T-helper 1 cell treated with Interleukin-12 subunit alpha and Interleukin-12 subunit beta and Interleukin-4 antibody, amounts not matched to agents 30 ng/mL and 1 ng/mL, for 36 hours (primary cell): Measurements from ENCODE around the gene ROBO1. TPM values are rescaled to one million over a fixed set of nuclear protein-coding genes. Genes with fewer than 3 reads are reported as not detected.

ENCODE experiments used
- intact Hi-C: fragments of 100-400 bp; cut with micrococcal nuclease; formaldehyde crosslinking; loops from one replicate; pipeline ENCODE4 v1.15.1; 2024
- total RNA-seq: library from RNA; stranded (reverse); gene quantifications from 2 replicates; pipeline ENCODE4 v1.2.3, GENCODE V29; 2022

ROBO1 gene
- total RNA-seq, 1 donor from 2014 or later = 0.93 TPM

DNA sequence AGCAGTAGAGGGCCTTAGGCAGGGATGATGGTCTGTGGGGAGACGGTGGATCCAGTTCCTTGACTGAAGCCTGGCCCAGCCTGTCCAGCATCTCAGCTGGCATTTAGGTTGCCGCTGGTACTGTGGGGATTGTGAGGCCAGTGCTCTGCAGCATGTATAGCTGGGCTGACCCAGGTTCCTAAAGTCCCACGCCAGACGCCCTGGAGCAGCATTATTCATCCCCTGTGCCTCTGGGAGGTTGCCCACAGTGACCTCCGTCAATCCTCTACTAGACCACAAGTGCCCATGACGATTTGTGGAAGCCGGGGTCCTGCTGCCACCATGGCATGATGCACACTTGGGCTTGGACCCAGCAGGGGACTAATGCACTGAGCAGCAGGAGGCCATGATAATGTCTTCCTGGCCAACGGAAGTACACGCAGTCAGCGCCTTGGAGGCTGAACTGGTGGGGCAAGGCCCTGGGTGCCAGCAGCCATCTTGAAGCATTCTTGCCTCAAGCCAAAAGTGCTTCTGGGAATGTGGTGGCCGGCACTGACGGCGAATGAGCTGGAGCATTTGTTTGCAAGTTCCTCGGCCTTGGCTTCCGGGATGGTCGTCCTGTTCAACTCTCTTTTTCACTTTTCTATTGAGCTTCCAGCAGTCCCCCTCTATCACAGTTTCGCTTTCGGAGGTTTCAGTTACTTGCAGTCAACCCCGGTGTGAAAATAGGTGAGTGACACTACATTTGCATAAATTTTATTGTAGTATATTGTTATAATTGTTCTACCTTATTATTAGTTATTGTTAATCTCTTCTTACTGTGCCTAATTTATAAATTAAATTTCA, 949.4 kb downstream of the ROBO1 start:
- intact Hi-C loops = no loop called here

DNA sequence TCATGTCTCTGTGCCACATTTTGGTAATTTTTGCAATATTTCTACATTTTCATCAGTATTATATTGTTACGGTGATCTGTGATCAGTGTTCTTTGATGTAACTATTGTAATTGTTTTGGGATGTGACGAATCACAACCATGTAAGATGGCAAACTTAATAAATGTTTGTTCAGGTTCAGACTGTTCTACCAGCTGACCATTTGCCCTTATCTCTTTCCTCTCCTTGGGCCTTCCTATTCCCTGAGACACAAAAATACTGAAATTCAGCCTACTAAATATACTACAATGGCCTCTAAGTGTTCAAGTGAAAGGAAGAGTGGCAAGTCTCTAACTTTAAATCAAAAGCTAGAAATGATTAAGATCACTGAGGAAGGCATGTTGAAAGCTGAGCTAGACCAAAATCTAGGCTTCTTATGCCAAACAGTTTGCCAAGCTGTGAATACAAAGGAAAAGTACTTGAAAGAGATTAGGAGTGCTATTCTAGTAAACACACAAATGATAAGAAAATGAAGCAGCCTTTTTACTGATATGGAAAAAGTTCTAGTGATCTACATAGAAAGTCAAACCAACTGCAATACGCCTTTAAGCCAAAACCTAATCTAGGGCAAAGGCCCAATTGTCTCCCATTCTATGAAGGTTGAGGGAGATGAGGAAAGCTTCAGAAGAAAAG, 952.8 kb downstream of the ROBO1 start:
- intact Hi-C loops = no loop called here

DNA sequence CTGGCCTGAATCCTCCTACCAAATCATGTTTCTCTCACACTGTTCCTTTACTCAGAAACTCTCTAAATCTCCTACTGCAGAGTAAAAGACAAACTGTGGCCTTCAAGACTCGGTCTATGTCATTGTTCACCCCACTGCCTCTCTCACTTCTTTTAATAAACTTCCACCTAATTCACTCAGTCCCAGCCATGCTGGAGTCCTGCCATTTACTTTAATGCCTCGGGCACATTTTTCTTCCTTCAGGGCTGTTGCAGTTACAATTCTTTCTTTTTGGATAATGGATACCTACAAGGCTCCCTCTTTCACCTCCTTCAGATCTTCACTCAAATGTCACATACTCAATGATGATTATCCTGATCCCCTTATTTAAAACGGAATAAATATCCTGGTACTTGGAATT, 955.6 kb downstream of the ROBO1 start:
- intact Hi-C loops = no loop called here

DNA sequence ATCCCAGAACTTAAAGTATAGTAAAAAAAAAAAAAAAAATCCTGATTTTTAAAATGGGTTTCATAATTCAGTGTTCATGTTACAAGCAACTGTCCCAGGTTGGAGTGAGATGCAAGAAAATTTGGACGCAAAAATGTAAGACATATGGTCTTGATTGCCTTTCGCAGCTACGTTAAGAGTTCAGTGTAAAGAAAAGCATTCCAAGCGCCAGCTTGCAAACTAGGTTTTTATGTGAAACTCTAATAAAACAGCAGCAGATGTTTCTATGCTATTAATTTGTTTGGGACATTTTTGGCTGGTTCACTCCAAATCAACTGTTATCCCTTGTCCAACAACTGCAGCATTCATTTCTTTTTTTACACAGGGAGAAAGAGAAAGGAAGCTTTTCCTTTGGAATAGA, 957.8 kb downstream of the ROBO1 start:
- intact Hi-C loops = no loop called here

DNA sequence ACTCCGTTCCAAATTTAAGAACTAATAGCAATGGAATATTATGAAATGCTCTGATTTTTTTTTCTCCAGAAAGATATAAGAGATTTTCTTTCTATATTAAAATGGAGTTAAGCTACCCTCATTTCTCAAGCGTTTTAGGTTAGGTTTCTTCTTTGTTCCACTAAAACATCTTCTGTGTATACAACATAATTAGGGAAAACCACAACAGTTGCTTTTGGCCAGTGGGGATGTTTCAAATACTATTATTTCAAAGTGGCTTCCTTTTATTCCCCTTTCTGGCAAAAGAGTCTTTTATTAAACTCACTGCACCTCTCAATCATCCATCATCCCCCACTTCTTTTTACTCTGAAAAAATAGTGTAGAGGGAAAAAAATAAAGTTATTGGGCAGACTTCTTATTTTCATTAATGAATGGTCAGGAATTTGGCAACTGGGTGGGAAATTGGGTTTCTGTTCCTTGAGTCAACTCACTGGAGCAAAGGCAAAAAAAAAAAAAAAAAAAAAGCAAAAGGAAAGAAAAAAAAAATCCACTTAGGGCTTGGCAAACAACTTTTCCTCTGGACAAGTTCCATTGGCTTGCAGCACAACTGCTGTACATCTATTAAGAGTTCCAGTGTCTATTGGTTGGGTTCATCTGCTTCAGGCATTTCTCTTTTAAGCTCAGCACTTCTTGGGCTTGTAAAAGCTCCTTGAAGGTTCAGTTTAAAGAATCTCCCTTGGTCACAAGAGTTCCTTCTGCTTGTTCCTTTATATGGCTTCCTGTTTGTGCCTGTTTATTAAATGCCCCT, 963.4 kb downstream of the ROBO1 start:
- intact Hi-C loops = no loop called here

DNA sequence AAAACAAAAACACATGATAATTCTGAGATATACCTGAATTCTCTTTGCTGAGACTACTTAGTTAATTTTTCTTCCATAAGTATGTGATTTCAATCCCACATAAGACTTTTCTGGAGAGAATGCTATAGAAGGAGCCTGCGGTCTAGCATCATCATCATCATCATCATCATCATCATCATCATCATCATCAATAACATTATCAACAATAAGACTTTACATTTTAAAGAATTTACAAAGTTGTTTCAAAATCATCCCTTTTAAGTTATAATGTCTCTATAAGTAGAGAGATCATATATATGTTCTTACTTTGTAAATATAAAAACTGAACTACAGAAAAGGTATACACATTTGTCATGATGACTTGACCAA, 965.3 kb downstream of the ROBO1 start:
- intact Hi-C loops = no loop called here

DNA sequence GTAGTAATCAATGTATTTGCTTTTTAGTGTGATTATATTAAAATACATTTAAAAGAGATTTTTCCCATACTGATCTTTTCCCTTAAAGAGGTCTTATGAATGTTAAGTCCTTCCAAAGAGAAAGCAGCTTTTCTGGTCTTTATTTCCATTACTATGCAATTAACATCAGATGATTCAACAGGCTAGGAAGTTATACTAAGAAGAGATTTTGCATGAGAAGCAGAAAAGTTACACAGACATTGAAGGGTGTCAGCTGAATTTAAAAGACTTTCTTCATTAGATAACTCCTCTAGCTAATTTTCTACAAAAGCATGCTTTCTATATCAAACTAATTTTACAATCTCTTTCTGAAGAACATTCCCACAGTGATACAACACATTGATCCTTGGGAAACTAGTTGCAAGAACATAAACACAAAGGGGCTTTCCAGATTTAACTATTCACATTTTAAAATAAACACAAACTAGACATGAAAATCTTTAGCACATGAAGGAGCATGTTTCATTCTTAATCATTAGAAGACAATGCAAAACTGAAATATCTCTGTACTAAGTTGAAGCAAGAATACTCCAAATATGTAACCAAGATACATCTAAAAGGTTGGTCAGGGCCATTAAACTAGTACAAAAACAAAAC, 965.8 kb downstream of the ROBO1 start:
- intact Hi-C loops = no loop called here

DNA sequence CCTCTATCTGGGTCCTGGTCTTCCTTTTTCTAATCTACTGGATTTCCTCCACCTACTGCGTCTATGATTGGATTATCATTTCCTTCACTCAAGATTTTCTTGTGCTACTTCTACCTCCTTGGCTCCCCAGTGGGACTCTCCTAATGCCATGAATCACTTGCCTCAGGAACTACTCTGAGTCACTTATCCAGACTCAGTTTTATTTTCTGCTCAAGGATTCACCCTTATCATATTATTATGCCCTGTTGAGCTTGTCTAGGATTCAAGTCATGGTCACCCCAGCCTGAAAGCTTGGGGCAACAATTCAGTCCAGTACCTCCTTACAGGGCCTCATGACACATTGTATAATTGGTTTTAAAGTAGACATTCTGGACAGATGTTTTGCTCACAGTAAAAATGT, 968.1 kb downstream of the ROBO1 start:
- intact Hi-C loops = no loop called here

DNA sequence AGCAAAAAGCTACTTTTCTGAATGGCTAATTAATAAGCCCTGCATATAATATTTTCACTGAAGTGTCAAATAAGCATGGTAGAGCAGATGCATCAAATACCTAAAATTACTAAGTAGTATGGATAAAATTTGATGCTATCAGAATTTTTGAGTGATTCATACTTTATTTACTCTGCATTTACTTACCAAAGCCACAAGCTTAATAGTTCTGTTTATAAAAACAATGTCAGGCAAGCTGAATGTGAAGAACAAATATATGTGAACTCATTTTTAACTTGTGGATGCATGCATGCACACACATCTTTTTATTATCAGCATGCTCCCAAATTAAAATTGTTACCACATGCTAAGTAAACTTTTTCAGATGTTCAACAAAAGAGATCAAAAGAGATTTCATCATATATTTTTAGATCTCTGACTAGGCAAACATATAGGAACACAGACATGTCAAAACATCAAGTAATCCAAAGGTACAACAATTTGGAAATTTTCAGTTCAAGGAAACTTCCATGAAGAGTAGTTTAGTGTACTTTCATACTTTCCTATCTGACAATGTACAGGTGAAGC, 969.4 kb downstream of the ROBO1 start:
- intact Hi-C loops = no loop called here

DNA sequence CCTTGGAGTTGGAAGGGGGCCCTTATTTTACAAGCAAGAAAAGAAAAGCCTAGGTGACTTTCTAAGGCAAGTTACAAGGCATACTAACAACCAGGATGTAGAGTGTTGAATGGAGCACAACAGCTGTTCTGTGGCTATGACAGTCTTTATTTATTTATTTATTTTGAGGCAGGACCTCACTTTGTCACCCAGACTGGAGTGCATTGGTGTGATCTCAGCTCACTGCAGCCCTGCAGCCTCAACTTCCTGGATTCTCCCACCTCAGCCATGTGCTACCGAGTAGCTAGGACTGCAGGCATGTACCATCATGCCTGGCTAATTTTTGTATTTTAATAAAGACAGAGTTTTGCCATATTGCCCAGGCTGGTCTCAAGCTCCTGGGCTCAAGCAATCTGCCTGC, 973.4 kb downstream of the ROBO1 start:
- intact Hi-C loops = no loop called here

DNA sequence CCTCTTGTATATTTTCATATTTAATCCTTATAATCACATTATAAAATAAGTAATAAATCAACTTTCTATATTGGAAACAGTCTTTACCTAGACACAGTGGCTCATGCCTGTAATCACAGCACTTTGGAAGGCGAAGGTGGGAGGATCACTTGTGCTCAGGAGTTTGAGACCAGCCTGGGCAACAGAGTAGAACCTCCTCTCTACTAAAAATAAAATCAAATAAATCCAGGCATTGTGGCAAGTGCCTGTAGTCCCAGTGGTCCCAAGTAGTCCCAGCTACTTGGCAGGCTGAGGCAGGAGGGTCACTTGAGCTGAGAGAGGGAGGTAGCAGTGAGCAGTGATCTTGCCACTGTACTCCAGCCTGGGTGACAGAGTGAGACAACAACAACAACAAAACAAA, 975.1 kb downstream of the ROBO1 start:
- intact Hi-C loops = no loop called here

DNA sequence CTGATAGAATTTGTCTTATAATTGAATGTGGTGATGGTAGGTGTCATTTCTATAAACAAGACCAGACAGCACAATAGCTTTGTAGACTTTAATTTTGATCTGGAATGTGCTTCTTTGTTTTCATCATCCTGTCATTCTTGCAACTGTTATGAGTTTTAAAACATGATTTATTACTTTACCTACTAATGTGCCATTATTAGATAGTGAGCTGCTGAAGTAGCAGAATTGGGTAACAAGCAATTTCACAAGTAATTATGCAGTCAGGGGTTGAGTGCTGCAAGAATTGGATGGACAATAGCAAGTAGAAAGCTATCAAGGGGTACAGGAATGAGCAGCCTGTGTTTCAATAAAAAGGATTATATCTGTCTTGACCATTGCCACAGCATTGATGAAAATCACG, 975.6 kb downstream of the ROBO1 start:
- intact Hi-C loops = no loop called here

DNA sequence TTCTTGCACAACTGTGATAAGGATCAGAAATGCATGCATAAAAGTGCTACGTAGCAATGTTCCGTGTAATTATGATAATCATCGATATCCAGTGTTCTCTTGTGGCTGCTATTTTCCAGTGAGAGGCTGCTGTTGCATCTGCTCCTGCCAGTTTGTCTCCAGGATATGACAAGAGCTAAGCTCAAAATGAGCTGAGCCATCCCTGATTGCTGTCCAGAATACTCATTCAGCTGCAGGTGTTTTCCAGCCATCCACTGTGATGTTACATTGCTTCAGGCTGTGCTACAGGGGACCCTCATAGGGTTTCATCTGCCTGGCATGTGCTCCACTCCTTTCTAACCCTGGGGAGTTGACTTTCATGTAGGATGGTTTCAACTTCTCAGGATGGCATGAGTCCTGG, 976.0 kb downstream of the ROBO1 start:
- intact Hi-C loops = no loop called here

DNA sequence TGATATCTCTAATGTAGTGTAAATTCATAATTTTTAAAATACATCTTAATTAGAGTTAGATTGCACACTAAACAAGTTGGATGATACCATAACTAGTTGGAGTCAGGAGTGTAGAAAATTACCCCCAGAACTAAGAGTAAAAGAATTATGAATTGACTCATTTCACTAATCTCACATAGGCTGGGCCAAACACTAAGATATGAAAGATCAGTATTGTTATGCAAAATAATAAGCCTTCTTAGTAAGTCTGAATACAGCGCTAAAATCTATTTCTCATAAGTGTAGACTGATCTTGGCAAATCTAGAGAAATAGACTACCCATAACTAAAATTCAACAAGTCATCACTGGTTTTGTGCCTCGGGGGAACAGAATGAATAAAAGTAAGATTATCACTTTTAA, 979.0 kb downstream of the ROBO1 start:
- intact Hi-C loops = no loop called here

DNA sequence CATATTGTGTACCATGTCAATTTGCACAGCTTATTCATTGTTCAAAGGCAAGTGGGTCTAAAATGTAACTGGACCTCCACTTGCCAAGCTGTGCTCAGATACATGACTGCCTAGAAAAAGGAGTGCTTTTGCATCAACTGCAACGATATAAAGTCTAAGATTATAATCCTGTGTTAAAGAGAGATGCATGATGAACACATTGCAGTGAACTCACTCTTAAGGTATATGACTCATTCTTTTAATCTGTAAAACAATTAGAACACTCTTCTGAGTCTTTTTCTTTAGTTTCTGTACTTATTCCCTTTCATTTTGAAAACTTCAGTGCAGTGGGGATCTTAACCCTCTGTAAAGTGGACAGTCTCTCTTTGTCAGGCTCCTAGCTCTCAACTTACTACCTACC, 982.8 kb downstream of the ROBO1 start:
- intact Hi-C loops = no loop called here

DNA sequence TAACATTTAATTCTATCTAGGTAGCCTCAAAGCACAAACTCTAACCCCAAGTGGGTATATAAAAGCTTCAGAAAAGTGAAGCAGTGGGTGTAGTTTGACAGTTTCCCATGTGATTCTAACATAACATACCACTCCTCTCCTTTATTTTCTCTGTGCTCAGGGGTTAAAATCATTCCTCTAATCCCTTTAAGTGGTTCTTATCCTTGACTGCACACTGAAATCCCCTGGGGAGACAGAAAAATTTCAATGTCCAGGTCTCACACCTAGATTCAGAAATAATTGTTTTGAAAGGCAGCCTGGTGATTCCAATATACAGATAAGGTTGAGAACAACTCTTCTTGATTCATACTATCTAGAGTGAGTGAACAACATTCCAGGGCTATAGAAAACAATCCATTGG, 986.4 kb downstream of the ROBO1 start:
- intact Hi-C loops = no loop called here

DNA sequence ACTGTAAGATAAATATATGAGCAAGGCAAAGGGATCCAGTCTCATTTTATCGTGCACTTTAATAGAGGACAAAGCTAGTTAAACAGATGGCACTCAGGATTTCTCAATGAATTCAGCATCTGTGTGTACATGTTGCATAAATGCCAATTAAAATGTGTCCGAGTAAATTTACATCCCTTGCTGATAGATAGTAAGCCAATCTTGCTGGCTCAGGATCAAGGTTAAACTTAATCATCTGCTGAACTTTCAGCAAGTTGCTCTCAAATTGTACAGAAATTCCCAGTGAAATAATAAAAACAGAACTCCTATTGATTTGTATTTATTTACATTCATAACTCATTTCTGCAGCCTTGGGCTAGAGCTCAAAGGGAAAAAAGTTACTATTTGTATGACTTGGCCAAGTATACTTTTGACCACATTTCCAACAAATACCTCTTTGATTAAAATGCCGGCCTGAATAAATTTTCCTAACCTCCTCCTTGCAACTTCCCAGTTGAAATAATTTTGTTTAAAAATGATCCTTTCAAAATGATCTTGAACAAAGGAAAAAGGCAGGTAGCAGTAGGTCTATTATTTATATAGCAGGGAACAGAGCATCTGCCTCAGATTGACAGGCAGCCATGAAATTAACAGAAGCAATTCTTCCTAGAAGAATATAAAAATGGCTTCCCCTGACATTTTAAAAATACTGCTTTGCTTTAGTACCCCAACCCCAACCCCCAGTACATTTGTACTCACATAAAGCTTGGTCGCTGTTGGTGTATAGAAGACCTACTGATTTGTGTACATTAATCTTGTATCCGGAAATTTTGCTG, 1001.9 kb downstream of the ROBO1 start:
- intact Hi-C loops = no loop called here

DNA sequence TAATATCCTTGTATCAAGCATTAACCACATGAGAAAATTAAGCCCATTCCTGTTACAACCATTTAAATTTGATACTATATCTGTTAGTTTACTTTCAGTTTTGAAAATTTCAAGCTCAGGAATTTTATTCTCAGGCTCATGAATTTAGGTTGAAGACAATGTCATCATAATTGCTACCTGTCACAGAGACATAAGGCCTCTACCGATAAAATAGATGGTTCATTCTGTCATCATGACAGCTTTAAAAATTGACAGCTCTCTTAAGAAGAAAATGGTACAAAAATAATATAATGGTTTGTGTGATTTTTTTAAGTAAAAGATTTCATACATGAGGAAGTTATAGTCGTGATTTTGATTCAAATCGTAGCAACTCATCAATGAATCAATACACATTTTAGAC, 1003.2 kb downstream of the ROBO1 start:
- intact Hi-C loops = no loop called here

DNA sequence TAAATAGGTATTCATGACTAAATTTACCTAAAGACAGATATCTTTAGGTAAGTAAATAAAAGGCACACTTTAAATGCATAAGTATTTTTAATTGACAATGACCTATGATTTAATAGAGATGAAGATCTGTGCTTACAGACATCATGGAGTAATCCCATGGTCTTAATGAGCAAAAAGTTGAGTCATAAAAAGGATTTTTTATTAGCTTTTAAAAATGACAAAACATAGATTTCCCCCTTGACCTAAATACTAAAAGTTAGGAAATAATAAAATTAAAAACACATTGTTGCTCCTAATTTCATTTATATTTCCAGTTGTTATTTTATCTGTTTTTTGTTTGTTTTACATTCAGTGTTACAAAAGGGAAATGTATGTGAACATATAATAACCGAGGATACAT, 1005.7 kb downstream of the ROBO1 start:
- intact Hi-C loops = no loop called here

DNA sequence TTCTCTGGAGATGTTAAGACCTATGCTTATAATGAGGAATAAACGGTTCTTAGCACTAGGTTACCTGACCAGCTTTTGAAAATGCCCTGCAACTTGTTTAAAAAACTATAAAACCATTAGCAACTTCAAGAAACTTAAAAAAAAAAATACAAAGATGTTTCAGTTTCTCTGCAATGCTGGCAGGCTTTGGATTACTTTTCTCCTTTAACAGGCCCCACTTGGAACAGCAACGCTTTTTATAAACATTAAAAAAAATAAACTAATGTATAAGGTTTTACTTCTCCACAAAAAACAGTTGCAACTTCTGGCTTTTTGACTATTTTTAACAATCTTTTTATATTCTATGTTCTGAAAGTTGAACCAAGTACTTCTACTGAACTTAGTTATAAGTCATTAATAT, 1006.7 kb downstream of the ROBO1 start:
- intact Hi-C loops = no loop called here

DNA sequence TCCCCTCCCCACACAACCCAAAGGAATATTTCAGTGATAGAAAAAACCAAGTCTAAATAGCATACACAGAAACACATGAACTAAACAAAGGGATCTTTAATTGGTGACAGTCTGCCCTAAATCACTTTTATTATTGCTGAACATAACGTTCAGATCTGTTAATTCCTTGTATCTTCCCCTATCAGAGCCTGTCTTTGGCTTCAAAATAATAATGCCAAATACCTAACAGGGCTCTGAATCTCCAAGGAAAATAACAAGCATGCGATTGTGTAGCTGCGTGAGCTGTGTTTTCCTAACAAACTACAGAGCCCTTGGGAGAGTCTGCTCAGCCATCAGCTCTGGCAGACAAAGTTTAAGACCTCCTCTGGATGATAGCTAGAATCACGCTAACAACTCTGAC, 1010.1 kb downstream of the ROBO1 start:
- intact Hi-C loops = no loop called here
